BLaER1 (cell line): ENCODE data around the gene ULBP3.
"Not testable (repeated sequence)": the region's sequence is repeated elsewhere in the genome, so short reads cannot be mapped to it uniquely, and the experiment has no call there.

Experiments used
- H3K27ac ChIP-seq: shearing (Covaris generic); formaldehyde crosslinking; 2 replicates; pipeline ENCODE4 v1.8.1; 2022
- H3K27me3 ChIP-seq: shearing (Covaris generic); formaldehyde crosslinking; 2 replicates; pipeline ENCODE4 v1.8.1; 2022
- H3K36me3 ChIP-seq: shearing (Covaris generic); formaldehyde crosslinking; 2 replicates; pipeline ENCODE4 v1.8.1; 2022
- H3K4me1 ChIP-seq: shearing (Covaris generic); formaldehyde crosslinking; 2 replicates; pipeline ENCODE4 v1.8.1; 2022
- H3K4me2 ChIP-seq: shearing (Covaris generic); formaldehyde crosslinking; 2 replicates; pipeline ENCODE4 v1.8.1; 2022
- H3K4me3 ChIP-seq: shearing (Covaris generic); formaldehyde crosslinking; 2 replicates; pipeline ENCODE4 v1.8.1; 2022
- H3K9ac ChIP-seq: shearing (Covaris generic); formaldehyde crosslinking; 2 replicates; pipeline ENCODE4 v1.8.1; 2022
- H3K9me3 ChIP-seq: shearing (Covaris generic); formaldehyde crosslinking; 2 replicates; pipeline ENCODE4 v1.8.1; 2022
- H4K20me1 ChIP-seq: shearing (Covaris generic); formaldehyde crosslinking; 2 replicates; pipeline ENCODE4 v1.8.1; 2022
- Cebpa-rat ChIP-seq: shearing (Covaris generic); IDR thresholded peaks from 2 replicates; pipeline ENCODE4 v1.8.1; 2022

The ULBP3 gene

GRCh38 chr6:150063640-150064039 lies 5.3 kb downstream of the ULBP3 start:
- no peaks in the 10 kb centered on the region for H3K27me3 ChIP-seq
- no peaks in the 10 kb centered on the region for H4K20me1 ChIP-seq
- TF ChIP-seq Cebpa-rat: no peak
- H3K4me2 ChIP-seq: no peak overlapping the region
- no peaks in the 10 kb centered on the region; the same call in 1 of the 2 replicates for H3K9me3 ChIP-seq
- H3K4me3 ChIP-seq: no peak overlapping the region
- H3K4me1 ChIP-seq: peaks cover 29% of the 10 kb centered on the region
- H3K27ac ChIP-seq: no peak overlapping the region
- peaks cover 26% of the 10 kb centered on the region for H3K36me3 ChIP-seq
- H3K9ac ChIP-seq: no peak overlapping the region

GRCh38 chr6:150059973-150060372 lies 8.9 kb downstream of the ULBP3 start:
- H3K4me3 ChIP-seq, H4K20me1 ChIP-seq, H3K9me3 ChIP-seq, H3K27me3 ChIP-seq: not testable (repeated sequence)
- H3K4me1 ChIP-seq: peaks cover 21% of the 10 kb centered on the region
- H3K27ac ChIP-seq: 0 out of 2 replicates have a peak overlapping the region, but pooled peaks have one; percentile 13
- H3K9ac ChIP-seq: 0 out of 2 replicates have a peak overlapping the region, but pooled peaks have one; percentile 35
- H3K4me2 ChIP-seq: peak overlapping the region; percentile 66
- H3K36me3 ChIP-seq: peaks cover 18% of the 10 kb centered on the region

- no peaks in the 10 kb centered on the region for H3K27me3 ChIP-seq
- no peaks in the 10 kb centered on the region; the same call in 1 of the 2 replicates for H3K9me3 ChIP-seq
- no peak overlapping the region; the same call in 1 of the 2 replicates for H3K4me2 ChIP-seq
- H3K4me3 ChIP-seq: no peak overlapping the region
- TF ChIP-seq Cebpa-rat: no peak
- peaks cover 8% of the 10 kb centered on the region for H3K36me3 ChIP-seq
- H3K9ac ChIP-seq: no peak overlapping the region
- H3K27ac ChIP-seq: no peak overlapping the region
- peaks cover 21% of the 10 kb centered on the region for H3K4me1 ChIP-seq
- H4K20me1 ChIP-seq: no peaks in the 10 kb centered on the region
These were observed 9.9 kb downstream of the ULBP3 start for GRCh38 chr6:150058986-150059385.

GRCh38 chr6:150058231-150058792 lies 10.6 kb downstream of the ULBP3 start:
- Histone ChIP-seq H3K4me3 (no peak overlapping the region), H4K20me1 (no peaks in the 10 kb centered on the region), H3K9me3 (no peaks in the 10 kb centered on the region; the same call in 1 of the 2 replicates), H3K27ac (no peak overlapping the region), H3K4me1 (peaks cover 21% of the 10 kb centered on the region), H3K36me3 (0 out of 2 replicates have a peak, but pooled peaks cover 1% of the 10 kb centered on the region), H3K4me2 (no peak overlapping the region), H3K9ac (no peak overlapping the region), H3K27me3 (no peaks in the 10 kb centered on the region)
- TF ChIP-seq Cebpa-rat: no peak

- Histone ChIP-seq H3K36me3 (no peaks in the 10 kb centered on the region), H3K4me3 (no peak overlapping the region), H3K4me1 (peaks cover 21% of the 10 kb centered on the region), H3K4me2 (no peak overlapping the region), H3K9me3 (no peaks in the 10 kb centered on the region; the same call in 1 of the 2 replicates), H4K20me1 (no peaks in the 10 kb centered on the region), H3K27ac (no peak overlapping the region), H3K9ac (no peak overlapping the region), H3K27me3 (no peaks in the 10 kb centered on the region)
- no peak for TF ChIP-seq Cebpa-rat
These were observed 11.4 kb downstream of the ULBP3 start for GRCh38 chr6:150057501-150057951.

GRCh38 chr6:150056916-150057315 lies 12.0 kb downstream of the ULBP3 start:
- Histone ChIP-seq H3K9me3 (no peaks in the 10 kb centered on the region), H3K4me3 (no peak overlapping the region), H4K20me1 (no peaks in the 10 kb centered on the region), H3K4me2 (no peak overlapping the region), H3K27ac (no peak overlapping the region), H3K9ac (no peak overlapping the region), H3K36me3 (no peaks in the 10 kb centered on the region), H3K4me1 (peaks cover 21% of the 10 kb centered on the region), H3K27me3 (no peaks in the 10 kb centered on the region)
- no peak for TF ChIP-seq Cebpa-rat

- H4K20me1 ChIP-seq: no peaks in the 10 kb centered on the region
- peaks cover 25% of the 10 kb centered on the region for H3K4me1 ChIP-seq
- no peak overlapping the region for H3K4me2 ChIP-seq
- no peak overlapping the region for H3K4me3 ChIP-seq
- no peaks in the 10 kb centered on the region for H3K36me3 ChIP-seq
- H3K9me3 ChIP-seq: no peaks in the 10 kb centered on the region
- TF ChIP-seq Cebpa-rat: no peak
- H3K27me3 ChIP-seq: no peaks in the 10 kb centered on the region
- H3K9ac ChIP-seq: no peak overlapping the region
- no peak overlapping the region for H3K27ac ChIP-seq
These were observed 12.8 kb downstream of the ULBP3 start for GRCh38 chr6:150056156-150056555.

- Histone ChIP-seq H3K36me3 (no peaks in the 10 kb centered on the region), H3K4me1 (peaks cover 26% of the 10 kb centered on the region), H3K4me3 (no peak overlapping the region), H3K27me3 (no peaks in the 10 kb centered on the region), H4K20me1 (no peaks in the 10 kb centered on the region), H3K27ac (no peak overlapping the region), H3K9ac (no peak overlapping the region), H3K9me3 (no peaks in the 10 kb centered on the region), H3K4me2 (no peak overlapping the region)
- no peak for TF ChIP-seq Cebpa-rat
These were observed 13.8 kb downstream of the ULBP3 start for GRCh38 chr6:150055131-150055530.

- H3K27me3 ChIP-seq: no peaks in the 10 kb centered on the region
These were observed 15.5 kb downstream of the ULBP3 start for GRCh38 chr6:150053450-150053849.

GRCh38 chr6:150050846-150051245 lies 18.1 kb downstream of the ULBP3 start:
- Histone ChIP-seq H3K9me3 (no peaks in the 10 kb centered on the region), H3K4me3 (no peak overlapping the region), H3K36me3 (no peaks in the 10 kb centered on the region), H4K20me1 (no peaks in the 10 kb centered on the region), H3K27ac (no peak overlapping the region), H3K27me3 (no peaks in the 10 kb centered on the region), H3K4me2 (peak overlapping the region; percentile 48), H3K9ac (no peak overlapping the region), H3K4me1 (peaks cover 25% of the 10 kb centered on the region)
- TF ChIP-seq Cebpa-rat: no peak

More at GRCh38 chr6:150053450-150053849, 15.5 kb downstream of the ULBP3 start:
- Histone ChIP-seq H3K27ac (no peak overlapping the region), H4K20me1 (no peaks in the 10 kb centered on the region), H3K4me3 (no peak overlapping the region), H3K4me2 (no peak overlapping the region), H3K4me1 (peaks cover 18% of the 10 kb centered on the region), H3K9ac (no peak overlapping the region), H3K9me3 (no peaks in the 10 kb centered on the region), H3K36me3 (no peaks in the 10 kb centered on the region)
- no peak for TF ChIP-seq Cebpa-rat
